Choroid plexus epithelial cell (primary cell): Measurements from ENCODE around the gene TOP3A.

Experiments
- DNase-seq: peaks from one replicate; pipeline ENCODE4 v3.0.0-alpha.2; 2010; ENCODE audit warnings: low read depth
- H3K4me3 ChIP-seq: 2 replicates; pipeline ENCODE4 v1.5.1; 2011; ENCODE audit warnings: low read depth, mild to moderate bottlenecking, control low read depth, low read length, moderate library complexity
- CTCF ChIP-seq: conservative IDR thresholded peaks from 2 replicates; pipeline ENCODE4 v1.5.1; 2011; ENCODE audit warnings: low read depth, mild to moderate bottlenecking, control low read depth, inconsistent platforms, low read length, moderate library complexity

The TOP3A gene

DNA sequence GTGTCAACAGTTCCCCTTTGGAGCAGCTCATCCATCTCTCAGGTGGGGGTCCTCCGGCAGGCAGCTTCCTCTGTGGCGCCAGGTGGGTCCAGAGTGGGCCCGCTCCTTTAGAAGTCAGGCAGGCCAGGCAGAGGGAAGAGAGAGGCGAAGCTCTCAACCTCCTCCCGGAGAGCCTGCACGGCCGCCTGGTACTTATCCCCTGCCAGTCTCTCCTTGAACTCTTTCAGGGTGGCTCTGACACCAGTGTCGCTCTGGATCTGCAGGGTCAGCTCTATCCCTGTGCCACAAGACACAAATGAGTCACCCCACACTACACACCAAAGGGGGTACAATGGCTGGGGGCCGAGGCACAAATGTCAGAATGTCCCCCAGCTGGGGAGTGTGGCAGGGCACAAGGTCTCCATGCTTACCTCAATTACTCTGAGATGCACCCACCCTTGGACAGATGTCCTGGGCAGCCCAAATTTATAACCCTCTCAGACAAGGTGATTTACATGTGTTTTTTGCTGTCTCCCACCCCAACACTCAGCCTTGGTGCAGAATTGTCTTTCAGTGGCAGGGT, 13.9 kb upstream of the TOP3A start:
- DNase-seq: no peak
- H3K4me3 ChIP-seq: no peak overlapping the region
- no peak for TF ChIP-seq CTCF

DNA sequence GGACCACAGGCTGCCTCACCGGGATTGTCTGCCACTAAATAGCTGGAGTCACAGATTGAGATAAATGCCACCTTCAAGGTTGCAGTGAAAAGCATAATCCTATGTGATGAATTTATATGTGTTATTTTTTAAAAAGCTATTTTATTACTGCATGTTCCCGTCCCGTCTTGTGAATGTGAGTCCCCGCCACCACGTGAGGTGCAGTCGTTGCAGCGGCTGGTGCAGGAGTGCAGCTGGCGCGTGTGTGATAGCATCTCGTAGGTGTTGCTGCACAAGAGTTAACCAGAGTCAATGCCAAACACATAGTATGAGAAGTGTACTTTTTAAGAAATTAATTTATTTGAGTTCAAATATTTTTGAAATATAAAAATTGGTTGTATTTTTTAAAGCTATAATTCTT, 12.8 kb upstream of the TOP3A start:
- no peak for DNase-seq
- H3K4me3 ChIP-seq: no peak overlapping the region
- no peak for TF ChIP-seq CTCF

DNA sequence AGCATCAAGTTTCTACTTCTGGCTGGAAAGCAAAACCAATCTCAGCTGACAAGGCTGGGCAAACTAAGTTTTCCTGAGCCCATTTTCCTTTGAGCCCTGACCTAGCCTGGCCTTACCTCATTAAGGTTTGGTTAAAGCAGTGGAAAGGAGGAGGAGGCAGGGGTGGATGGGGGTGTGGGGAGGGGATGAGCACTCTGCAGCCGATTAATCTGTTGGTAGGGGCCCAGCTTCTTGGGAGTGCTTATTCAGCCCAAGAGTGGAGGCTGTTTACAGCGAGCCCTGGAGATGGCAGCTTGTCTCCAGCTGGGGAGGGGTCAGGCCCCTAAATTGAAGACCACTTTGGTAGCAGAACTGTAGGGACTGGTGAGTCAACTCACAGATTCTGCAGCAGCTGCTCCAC, 12.3 kb upstream of the TOP3A start:
- TF ChIP-seq CTCF: no peak
- no peak overlapping the region for H3K4me3 ChIP-seq
- DNase-seq: no peak

DNA sequence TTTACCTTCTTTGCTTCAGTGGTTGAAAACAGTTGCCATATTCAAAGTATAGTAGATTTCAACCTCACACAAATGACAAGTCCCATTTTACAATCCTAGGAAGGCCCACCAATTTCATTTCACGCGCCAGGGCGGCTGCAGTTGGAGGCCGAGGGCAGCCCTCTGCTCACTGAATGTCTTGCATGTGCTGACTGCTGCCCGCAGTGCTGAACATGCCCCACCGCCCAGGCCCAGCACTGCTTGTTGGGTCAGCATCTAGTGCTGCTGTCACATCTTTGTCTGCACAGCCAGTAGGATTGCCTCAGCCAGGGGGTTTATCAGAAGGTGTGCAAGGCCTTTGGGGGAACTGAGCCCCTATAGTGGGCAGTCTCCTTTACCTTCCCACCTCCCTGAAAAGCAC, 11.8 kb upstream of the TOP3A start:
- TF ChIP-seq CTCF: no peak
- DNase-seq: no peak
- H3K4me3 ChIP-seq: no peak overlapping the region

GRCh38 chr17:18326039-18326438, 11.2 kb upstream of the TOP3A start:
- TF ChIP-seq CTCF: no peak
- H3K4me3 ChIP-seq: no peak overlapping the region
- DNase-seq: no peak

GRCh38 chr17:18324140-18325050, 9.6 kb upstream of the TOP3A start:
- no peak overlapping the region for H3K4me3 ChIP-seq
- TF ChIP-seq CTCF: peak; percentile 6
- no peak for DNase-seq
